Measurements from ENCODE around the gene ABCE1. TPM values are rescaled to one million over a fixed set of nuclear protein-coding genes. Genes with fewer than 3 reads are reported as not detected.

ABCE1 gene
- total RNA-seq, 6 experiments from 2014 or later: 80.9 to 95.1 (median 86.0) TPM

DNA sequence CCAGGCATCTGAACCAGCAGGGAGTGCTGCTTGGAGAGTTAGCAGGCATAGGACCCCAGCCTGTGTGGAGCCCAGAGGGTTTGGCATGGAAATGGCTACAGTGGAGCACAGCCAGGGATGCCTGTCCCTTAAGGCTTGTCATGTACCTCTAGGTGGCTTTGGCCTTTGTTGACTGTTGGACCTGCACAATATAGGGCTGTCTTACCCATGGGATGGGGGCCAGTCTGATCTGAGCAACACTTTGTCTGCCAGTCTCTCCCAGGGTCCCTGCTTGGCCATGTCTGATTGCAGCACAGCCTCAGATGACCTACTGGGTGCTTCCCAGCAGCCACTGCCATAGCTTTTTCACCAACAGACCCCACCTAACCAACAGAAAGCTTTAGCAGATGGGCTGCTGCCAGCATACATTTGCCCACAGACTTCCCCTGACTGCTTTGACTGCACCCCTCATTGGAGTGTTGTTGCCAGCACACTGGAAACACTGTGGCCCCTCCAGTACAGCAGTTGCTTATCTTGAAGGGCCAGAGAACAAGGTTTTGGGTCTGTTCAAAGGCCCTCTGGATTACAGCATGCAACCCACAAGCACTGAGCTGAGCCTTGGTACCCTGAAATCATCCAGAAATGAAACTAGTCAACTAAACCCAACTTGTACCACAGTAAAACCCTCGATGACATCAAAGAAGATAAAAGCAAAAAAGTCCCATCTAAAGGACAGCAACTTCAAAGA, 22.2 kb upstream of the ABCE1 start:
- H3K4me1 Mint-ChIP-seq (ENCODE audit: low read depth): peaks cover 16% of the 10 kb centered on the region

DNA sequence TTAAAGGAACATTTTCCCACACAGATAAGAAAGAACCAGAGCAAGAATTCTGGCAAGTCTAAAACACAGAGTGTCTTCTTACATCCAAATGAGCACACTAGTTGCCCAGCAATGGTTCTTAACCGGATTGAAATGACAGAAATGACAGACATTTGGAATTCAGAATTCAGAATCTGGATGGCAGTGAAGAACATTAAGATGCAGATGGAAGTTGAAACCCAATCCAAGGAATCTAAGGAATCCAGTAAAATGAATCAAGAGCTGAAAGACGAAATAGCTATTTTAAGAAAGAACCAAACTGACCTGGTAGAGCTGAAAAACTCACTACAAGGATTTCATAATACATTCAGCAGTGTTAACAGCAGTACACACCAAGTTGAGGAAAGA, 21.6 kb upstream of the ABCE1 start:
- no peaks in the 10 kb centered on the region for H3K9me3 Mint-ChIP-seq
- H3K4me1 Mint-ChIP-seq (ENCODE audit: low read depth): peaks cover 15% of the 10 kb centered on the region
- H3K27ac Mint-ChIP-seq: no peak overlapping the region
- peaks cover 41% of the 10 kb centered on the region for H3K36me3 Mint-ChIP-seq (ENCODE audit: low read depth)
- H3K27me3 Mint-ChIP-seq (ENCODE audit: insufficient read depth): no peaks in the 10 kb centered on the region
- TF ChIP-seq, protein P1, sequence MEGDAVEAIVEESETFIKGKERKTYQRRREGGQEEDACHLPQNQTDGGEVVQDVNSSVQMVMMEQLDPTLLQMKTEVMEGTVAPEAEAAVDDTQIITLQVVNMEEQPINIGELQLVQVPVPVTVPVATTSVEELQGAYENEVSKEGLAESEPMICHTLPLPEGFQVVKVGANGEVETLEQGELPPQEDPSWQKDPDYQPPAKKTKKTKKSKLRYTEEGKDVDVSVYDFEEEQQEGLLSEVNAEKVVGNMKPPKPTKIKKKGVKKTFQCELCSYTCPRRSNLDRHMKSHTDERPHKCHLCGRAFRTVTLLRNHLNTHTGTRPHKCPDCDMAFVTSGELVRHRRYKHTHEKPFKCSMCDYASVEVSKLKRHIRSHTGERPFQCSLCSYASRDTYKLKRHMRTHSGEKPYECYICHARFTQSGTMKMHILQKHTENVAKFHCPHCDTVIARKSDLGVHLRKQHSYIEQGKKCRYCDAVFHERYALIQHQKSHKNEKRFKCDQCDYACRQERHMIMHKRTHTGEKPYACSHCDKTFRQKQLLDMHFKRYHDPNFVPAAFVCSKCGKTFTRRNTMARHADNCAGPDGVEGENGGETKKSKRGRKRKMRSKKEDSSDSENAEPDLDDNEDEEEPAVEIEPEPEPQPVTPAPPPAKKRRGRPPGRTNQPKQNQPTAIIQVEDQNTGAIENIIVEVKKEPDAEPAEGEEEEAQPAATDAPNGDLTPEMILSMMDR (IDR thresholded peaks at IDR 0.05): no peak
- H3K4me3 Mint-ChIP-seq: no peak overlapping the region
- DNase-seq: no peak

More for the DNA sequence above, 22.2 kb upstream of the ABCE1 start:
- DNase-seq: no peak
- Mint-ChIP-seq H3K27me3 (ENCODE audit: insufficient read depth) (no peaks in the 10 kb centered on the region), H3K27ac (no peak overlapping the region), H3K4me3 (no peak overlapping the region), H3K9me3 (no peaks in the 10 kb centered on the region), H3K36me3 (ENCODE audit: low read depth) (peaks cover 40% of the 10 kb centered on the region)
- TF ChIP-seq, protein P1 (IDR thresholded peaks at IDR 0.05): no peak

DNA sequence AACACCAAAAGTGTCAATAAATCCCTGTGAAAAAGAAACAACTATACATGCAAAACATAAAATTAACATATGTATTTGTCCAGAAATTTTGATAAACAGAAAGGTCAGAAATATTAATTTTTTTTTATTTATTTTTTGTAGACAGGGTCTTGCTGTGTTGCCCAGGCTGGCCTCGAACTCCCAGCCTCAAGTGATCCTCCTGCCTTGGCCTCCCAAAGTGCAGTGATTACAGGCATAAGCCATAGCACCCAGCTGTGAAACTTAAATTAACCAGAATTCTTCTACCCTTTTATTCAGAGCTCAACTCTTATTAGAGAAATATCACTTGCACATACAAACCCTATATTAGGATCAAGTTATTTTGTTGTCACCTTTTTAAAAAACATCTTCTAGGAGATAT, 16.4 kb upstream of the ABCE1 start:
- Mint-ChIP-seq H3K4me3 (no peak overlapping the region), H3K36me3 (ENCODE audit: low read depth) (peaks cover 38% of the 10 kb centered on the region), H3K27ac (no peak overlapping the region), H3K27me3 (ENCODE audit: insufficient read depth) (no peaks in the 10 kb centered on the region), H3K4me1 (ENCODE audit: low read depth) (peaks cover 19% of the 10 kb centered on the region), H3K9me3 (no peaks in the 10 kb centered on the region)
- no peak for DNase-seq
- TF ChIP-seq, protein P1 (IDR thresholded peaks at IDR 0.05): no peak

DNA sequence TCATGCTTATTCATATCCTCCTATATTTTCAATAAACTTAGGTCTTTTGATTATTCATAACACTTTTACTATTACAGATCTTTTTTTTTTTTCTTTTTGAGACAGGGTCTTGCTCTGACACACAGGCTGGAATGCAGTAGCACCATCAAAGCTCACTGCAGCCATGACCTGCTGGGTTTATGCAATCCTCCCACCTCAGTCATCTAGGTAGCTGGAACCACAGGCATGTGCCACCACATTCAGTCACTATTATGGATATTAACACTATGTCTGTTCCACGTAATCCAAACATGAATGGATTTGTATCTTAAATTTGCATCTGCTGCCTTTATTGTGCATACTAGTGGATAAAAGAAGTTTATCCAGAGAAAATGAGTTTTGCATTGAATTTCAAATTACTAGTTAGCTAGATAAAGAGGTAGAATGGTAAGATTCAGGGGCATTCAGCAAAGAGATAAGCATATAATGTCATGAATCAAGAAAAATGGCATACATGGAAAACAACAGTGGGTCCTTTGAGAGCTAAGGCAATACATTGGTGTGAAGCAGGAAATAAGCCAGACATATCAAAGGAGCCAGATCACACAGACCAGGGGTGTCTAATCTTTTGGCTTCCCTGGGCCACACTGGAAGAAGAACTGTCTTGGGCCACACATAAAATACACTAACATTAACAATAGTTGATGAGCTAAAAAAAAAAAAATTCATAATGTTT, 14.1 kb upstream of the ABCE1 start:
- H3K36me3 Mint-ChIP-seq (ENCODE audit: low read depth): peaks cover 34% of the 10 kb centered on the region
- TF ChIP-seq, protein P1 (IDR thresholded peaks at IDR 0.05): no peak
- no peaks in the 10 kb centered on the region for H3K9me3 Mint-ChIP-seq
- no peak for DNase-seq
- no peak overlapping the region for H3K4me3 Mint-ChIP-seq
- H3K4me1 Mint-ChIP-seq (ENCODE audit: low read depth): peaks cover 28% of the 10 kb centered on the region
- no peaks in the 10 kb centered on the region for H3K27me3 Mint-ChIP-seq (ENCODE audit: insufficient read depth)
- H3K27ac Mint-ChIP-seq: peak overlapping the region; percentile 8; the same call in 1 of the 2 replicates

DNA sequence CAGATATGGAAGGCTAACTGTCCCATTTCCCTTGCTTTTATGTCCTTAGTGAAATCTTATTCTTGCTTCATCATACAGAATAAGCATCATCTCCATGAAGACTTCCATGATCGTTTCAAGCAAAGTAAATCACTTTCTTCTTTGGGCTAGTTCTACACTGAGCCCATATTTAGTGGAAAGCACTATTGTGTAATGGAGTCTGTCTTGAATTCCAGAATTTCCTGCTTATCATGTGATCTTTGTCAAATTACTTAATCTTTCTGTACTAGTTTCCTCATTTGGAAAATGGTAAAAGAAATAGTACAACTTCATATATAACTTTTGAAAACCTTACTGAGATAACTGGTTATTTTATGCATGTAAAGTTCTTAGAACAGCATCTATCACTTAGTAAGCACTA, 7.7 kb upstream of the ABCE1 start:
- H3K4me3 Mint-ChIP-seq: no peak overlapping the region
- peaks cover 3% of the 10 kb centered on the region; the same call in 1 of the 2 replicates for H3K27me3 Mint-ChIP-seq (ENCODE audit: insufficient read depth)
- no peak overlapping the region for H3K27ac Mint-ChIP-seq
- DNase-seq: no peak
- peaks cover 26% of the 10 kb centered on the region for H3K4me1 Mint-ChIP-seq (ENCODE audit: low read depth)
- TF ChIP-seq, protein P1 (IDR thresholded peaks at IDR 0.05): no peak
- H3K36me3 Mint-ChIP-seq (ENCODE audit: low read depth): peaks cover 73% of the 10 kb centered on the region
- H3K9me3 Mint-ChIP-seq: peaks cover 11% of the 10 kb centered on the region
